ENCODE measurements around the gene TRIM31. TPM values are rescaled to one million over a fixed set of nuclear protein-coding genes. Genes with fewer than 3 reads are reported as not detected.

Gene TRIM31
- polyA plus RNA-seq, 1 of the 3 experiments (the other 2 are of a cell fraction) = not detected

DNA sequence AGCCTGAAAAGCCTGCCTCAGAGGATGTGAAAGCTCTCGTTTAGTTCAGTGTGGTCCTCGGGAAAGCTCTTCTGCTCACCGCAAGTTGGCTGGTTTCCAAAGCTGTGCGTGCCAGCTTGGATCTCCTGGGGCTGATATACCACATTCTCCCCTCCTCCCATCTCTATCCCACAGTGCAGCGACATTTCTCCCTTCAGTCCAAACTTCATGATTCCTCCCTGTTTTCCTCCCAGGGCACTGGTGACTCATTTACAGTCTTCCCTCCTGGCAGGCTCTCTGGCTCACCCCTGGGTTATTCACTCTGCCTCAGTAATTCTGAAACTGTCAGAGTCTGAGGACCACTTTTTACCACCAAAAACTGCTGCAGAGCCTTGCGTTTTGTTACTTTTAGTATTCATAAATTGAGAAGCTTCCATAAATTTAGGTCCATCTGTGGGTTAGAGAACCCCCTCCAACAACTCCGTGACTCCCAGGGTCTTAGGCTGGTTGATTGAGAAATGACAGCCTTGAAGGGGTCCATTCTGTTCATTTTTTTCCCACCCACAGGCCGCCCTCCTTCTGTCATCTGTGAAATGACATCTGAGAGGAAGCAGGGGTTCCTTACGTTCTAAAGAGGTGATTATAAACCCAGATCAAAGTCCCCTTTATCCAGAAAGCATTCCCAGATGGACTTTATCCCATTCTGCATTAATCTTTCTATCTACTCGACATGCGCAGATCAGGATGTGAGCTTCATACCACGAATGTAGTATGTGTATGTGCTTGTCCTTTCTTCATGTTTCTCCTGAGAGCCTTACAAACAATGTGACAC is 42.0 kb upstream of the TRIM31 start:
- Histone ChIP-seq H3K36me3 (replicated peaks in 1 of 2; ENCODE audit: control insufficient read depth in 1 of 2, insufficient read depth in 2 of 2, low read length in 1 of 2) (no peaks in the 10 kb centered on the region), H3K9ac (no peak overlapping the region), H3K4me3 (ENCODE audit: low read depth in 2 of 2, low read length in 1 of 2) (no peak overlapping the region), H3K4me1 (ENCODE audit: control insufficient read depth in 1 of 2, insufficient read depth in 2 of 2, low read depth in 1 of 2, low read length in 1 of 2) (no peaks in the 10 kb centered on the region; a peak in 1 of 4 replicates), H4K20me1 (ENCODE audit: insufficient read depth) (no peaks in the 10 kb centered on the region), H3K9me3 (no peaks in the 10 kb centered on the region), H3K4me2 (peak overlapping the region; percentile 54; the same call in 1 of the 2 replicates), H3K27ac (ENCODE audit: low read depth in 2 of 2, low read length in 1 of 2) (no peak overlapping the region), H3K27me3 (ENCODE audit: insufficient read depth) (peaks cover 28% of the 10 kb centered on the region; the same call in 1 of the 2 replicates), H3K9me2 (no peaks in the 10 kb centered on the region), H2AFZ (ENCODE audit: low read depth) (no peak overlapping the region), H3K79me2 (ENCODE audit: insufficient read depth) (no peaks in the 10 kb centered on the region), H3F3A (replicated peaks; ENCODE audit: insufficient read depth) (no peaks in the 10 kb centered on the region)
- DNase-seq = no peak
- 2% methylated on average over 12 of the region's 12 CpGs for WGBS (ENCODE audit: low lambda C conversion rate)
- POLR2A ChIA-PET = no interaction called here
- CTCF ChIA-PET = interaction anchor here (1.4 to 6.4 kb wide), 3 partner anchors 23 to 51 kb away, joined by 5 to 38 read pairs (median 12); no protein-coding TSS in a partner anchor
- TF ChIP-seq, protein P1, sequence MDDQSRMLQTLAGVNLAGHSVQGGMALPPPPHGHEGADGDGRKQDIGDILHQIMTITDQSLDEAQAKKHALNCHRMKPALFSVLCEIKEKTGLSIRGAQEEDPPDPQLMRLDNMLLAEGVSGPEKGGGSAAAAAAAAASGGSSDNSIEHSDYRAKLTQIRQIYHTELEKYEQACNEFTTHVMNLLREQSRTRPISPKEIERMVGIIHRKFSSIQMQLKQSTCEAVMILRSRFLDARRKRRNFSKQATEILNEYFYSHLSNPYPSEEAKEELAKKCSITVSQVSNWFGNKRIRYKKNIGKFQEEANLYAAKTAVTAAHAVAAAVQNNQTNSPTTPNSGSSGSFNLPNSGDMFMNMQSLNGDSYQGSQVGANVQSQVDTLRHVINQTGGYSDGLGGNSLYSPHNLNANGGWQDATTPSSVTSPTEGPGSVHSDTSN (IDR thresholded peaks at IDR 0.05) = no peak
- TF ChIP-seq, protein P2, sequence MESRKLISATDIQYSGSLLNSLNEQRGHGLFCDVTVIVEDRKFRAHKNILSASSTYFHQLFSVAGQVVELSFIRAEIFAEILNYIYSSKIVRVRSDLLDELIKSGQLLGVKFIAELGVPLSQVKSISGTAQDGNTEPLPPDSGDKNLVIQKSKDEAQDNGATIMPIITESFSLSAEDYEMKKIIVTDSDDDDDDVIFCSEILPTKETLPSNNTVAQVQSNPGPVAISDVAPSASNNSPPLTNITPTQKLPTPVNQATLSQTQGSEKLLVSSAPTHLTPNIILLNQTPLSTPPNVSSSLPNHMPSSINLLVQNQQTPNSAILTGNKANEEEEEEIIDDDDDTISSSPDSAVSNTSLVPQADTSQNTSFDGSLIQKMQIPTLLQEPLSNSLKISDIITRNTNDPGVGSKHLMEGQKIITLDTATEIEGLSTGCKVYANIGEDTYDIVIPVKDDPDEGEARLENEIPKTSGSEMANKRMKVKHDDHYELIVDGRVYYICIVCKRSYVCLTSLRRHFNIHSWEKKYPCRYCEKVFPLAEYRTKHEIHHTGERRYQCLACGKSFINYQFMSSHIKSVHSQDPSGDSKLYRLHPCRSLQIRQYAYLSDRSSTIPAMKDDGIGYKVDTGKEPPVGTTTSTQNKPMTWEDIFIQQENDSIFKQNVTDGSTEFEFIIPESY (IDR thresholded peaks at IDR 0.05; ENCODE audit: borderline replicate concordance, low read depth) = no peak
- TF ChIP-seq CHD2 (IDR thresholded peaks at IDR 0.05; ENCODE audit: low read length, partially characterized antibody) = no peak
- TF ChIP-seq MEF2A (IDR thresholded peaks at IDR 0.05; ENCODE audit: borderline replicate concordance, low read depth) = no peak
- TF ChIP-seq, protein P3, sequence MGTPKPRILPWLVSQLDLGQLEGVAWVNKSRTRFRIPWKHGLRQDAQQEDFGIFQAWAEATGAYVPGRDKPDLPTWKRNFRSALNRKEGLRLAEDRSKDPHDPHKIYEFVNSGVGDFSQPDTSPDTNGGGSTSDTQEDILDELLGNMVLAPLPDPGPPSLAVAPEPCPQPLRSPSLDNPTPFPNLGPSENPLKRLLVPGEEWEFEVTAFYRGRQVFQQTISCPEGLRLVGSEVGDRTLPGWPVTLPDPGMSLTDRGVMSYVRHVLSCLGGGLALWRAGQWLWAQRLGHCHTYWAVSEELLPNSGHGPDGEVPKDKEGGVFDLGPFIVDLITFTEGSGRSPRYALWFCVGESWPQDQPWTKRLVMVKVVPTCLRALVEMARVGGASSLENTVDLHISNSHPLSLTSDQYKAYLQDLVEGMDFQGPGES (IDR thresholded peaks at IDR 0.05; ENCODE audit: low read depth, low read length) = no peak
- 0 out of 2 replicates have a peak, but pooled peaks have one; percentile 22 for TF ChIP-seq JUND (IDR thresholded peaks at IDR 0.05)
- TF ChIP-seq, protein P4, sequence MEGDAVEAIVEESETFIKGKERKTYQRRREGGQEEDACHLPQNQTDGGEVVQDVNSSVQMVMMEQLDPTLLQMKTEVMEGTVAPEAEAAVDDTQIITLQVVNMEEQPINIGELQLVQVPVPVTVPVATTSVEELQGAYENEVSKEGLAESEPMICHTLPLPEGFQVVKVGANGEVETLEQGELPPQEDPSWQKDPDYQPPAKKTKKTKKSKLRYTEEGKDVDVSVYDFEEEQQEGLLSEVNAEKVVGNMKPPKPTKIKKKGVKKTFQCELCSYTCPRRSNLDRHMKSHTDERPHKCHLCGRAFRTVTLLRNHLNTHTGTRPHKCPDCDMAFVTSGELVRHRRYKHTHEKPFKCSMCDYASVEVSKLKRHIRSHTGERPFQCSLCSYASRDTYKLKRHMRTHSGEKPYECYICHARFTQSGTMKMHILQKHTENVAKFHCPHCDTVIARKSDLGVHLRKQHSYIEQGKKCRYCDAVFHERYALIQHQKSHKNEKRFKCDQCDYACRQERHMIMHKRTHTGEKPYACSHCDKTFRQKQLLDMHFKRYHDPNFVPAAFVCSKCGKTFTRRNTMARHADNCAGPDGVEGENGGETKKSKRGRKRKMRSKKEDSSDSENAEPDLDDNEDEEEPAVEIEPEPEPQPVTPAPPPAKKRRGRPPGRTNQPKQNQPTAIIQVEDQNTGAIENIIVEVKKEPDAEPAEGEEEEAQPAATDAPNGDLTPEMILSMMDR (IDR thresholded peaks at IDR 0.05) = no peak
- no peak for TF ChIP-seq EZH2phosphoT487 (IDR thresholded peaks at IDR 0.05; ENCODE audit: borderline replicate concordance, low read depth)
- no peak for TF ChIP-seq FOXJ3 (CRISPR knock-in tag; IDR thresholded peaks at IDR 0.05)
- peak; percentile 45; the same call in 1 of the 2 replicates for TF ChIP-seq FOSL2 (IDR thresholded peaks at IDR 0.05; ENCODE audit: borderline replicate concordance, low read depth)
